Measurements from ENCODE around the gene DEFB114. TPM values are rescaled to one million over a fixed set of nuclear protein-coding genes. Genes with fewer than 3 reads are reported as not detected.

DEFB114 gene
- total RNA-seq, 1 donor from 2014 or later: not detected

DNA sequence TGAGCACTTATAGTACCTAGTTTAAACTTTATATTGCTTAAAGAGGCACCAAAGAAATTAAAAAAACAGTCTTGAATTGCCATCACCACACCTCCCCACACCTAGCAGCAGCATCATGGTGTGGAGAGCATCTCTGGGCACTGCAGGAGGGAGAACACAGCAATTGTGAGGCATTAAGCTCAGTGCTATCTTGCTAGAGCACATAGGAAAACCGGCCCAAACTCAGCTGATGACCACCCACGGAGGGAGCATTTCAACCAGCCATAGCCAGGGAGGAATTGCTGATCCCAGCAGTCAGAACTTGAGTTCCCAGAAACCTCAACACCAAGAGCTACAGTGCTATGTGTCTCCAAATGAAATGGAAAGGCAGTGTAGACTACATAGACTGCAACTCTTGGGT is 24.9 kb upstream of the DEFB114 start:
- no peaks in the 10 kb centered on the region for H3K27me3 Mint-ChIP-seq (ENCODE audit: insufficient read depth, low read depth)
- no peak overlapping the region for H3K9ac ChIP-seq
- H3F3A ChIP-seq (ENCODE audit: low read depth): no peaks in the 10 kb centered on the region
- no peaks in the 10 kb centered on the region for H3K9me3 Mint-ChIP-seq
- no peak overlapping the region for H3K27ac Mint-ChIP-seq
- H3K4me3 Mint-ChIP-seq: no peak overlapping the region
- no peaks in the 10 kb centered on the region for H3K36me3 ChIP-seq
- H3K9me3 ChIP-seq (ENCODE audit: low read depth): no peaks in the 10 kb centered on the region
- no peak for TF ChIP-seq EZH2 (IDR thresholded peaks at IDR 0.05)
- TF ChIP-seq EZH2phosphoT487 (IDR thresholded peaks at IDR 0.05): no peak
- no peak for TF ChIP-seq CTCF (IDR thresholded peaks at IDR 0.05)
- H3K4me3 ChIP-seq: no peak overlapping the region
- no peaks in the 10 kb centered on the region for H3K79me2 ChIP-seq (ENCODE audit: low read depth)
- no peaks in the 10 kb centered on the region for H4K20me1 ChIP-seq (ENCODE audit: low read depth)
- no peaks in the 10 kb centered on the region for H3K4me1 Mint-ChIP-seq
- no peaks in the 10 kb centered on the region for H3K4me1 ChIP-seq
- no peaks in the 10 kb centered on the region for H3K27me3 ChIP-seq
- H2AFZ ChIP-seq (replicated peaks): no peak overlapping the region
- no peak overlapping the region for H3K27ac ChIP-seq
- no peak for DNase-seq (ENCODE audit: low spot score)
- no peak overlapping the region for H3K4me2 ChIP-seq
- H3K36me3 Mint-ChIP-seq: no peaks in the 10 kb centered on the region

DNA sequence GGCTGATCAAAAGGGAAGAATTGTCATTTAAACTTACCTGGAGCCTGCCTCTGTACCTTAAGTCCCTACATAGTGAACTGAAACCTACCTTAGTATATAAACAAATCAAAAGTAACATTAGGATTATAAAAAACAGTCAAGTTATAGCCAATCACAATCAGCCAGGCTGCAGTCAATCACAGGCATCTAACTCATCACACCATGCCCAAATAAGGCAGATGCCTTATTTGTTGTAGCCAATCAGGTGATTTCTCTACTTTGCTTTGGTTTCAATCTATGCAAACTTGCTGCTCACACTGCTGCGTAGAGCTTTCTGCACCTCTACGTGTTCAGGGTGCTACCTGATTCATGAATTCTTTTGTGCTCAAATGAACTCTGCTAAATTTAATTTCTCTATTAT is 23.8 kb upstream of the DEFB114 start:
- Histone ChIP-seq H3F3A (ENCODE audit: low read depth) (no peaks in the 10 kb centered on the region), H3K9ac (no peak overlapping the region), H3K27me3 (no peaks in the 10 kb centered on the region), H3K79me2 (ENCODE audit: low read depth) (no peaks in the 10 kb centered on the region), H3K4me2 (no peak overlapping the region), H3K36me3 (no peaks in the 10 kb centered on the region), H4K20me1 (ENCODE audit: low read depth) (no peaks in the 10 kb centered on the region), H3K4me3 (no peak overlapping the region), H3K9me3 (ENCODE audit: low read depth) (no peaks in the 10 kb centered on the region), H3K27ac (no peak overlapping the region), H2AFZ (replicated peaks) (no peak overlapping the region), H3K4me1 (no peaks in the 10 kb centered on the region)
- TF ChIP-seq EZH2phosphoT487 (IDR thresholded peaks at IDR 0.05): no peak
- no peak for TF ChIP-seq EZH2 (IDR thresholded peaks at IDR 0.05)
- TF ChIP-seq CTCF (IDR thresholded peaks at IDR 0.05): no peak
- Mint-ChIP-seq H3K36me3 (no peaks in the 10 kb centered on the region), H3K27me3 (ENCODE audit: insufficient read depth, low read depth) (no peaks in the 10 kb centered on the region), H3K9me3 (no peaks in the 10 kb centered on the region), H3K27ac (no peak overlapping the region), H3K4me1 (no peaks in the 10 kb centered on the region), H3K4me3 (no peak overlapping the region)
- DNase-seq (ENCODE audit: low spot score): no peak

DNA sequence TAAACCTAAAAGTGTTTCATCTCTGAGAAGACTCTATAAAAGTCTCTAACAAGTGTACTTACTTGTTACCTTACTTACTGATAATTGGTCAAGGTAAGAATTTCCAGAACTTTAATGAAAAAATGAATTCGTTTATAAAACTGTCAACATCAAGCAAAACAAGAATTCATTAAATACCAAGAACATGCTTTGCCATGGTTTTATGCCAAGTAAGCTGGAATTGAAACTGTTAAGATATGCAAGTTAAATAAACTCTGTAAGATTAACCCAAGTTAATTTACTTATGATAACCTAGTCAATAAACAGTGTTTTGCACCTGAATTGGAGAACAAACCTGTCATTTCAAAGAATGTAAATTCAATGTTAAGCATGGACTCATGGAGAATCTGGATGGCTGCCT is 22.6 kb upstream of the DEFB114 start:
- no peak for DNase-seq (ENCODE audit: low spot score)
- H3K4me3 Mint-ChIP-seq: no peak overlapping the region
- no peak overlapping the region for H3K27ac Mint-ChIP-seq
- H3K36me3 Mint-ChIP-seq: no peaks in the 10 kb centered on the region
- no peaks in the 10 kb centered on the region for H3F3A ChIP-seq (ENCODE audit: low read depth)
- no peaks in the 10 kb centered on the region for H3K79me2 ChIP-seq (ENCODE audit: low read depth)
- H3K4me1 ChIP-seq: no peaks in the 10 kb centered on the region
- H2AFZ ChIP-seq (replicated peaks): no peak overlapping the region
- no peak overlapping the region for H3K4me3 ChIP-seq
- no peaks in the 10 kb centered on the region for H3K9me3 ChIP-seq (ENCODE audit: low read depth)
- no peak for TF ChIP-seq EZH2 (IDR thresholded peaks at IDR 0.05)
- H3K36me3 ChIP-seq: no peaks in the 10 kb centered on the region
- H3K27me3 Mint-ChIP-seq (ENCODE audit: insufficient read depth, low read depth): no peaks in the 10 kb centered on the region
- H3K9ac ChIP-seq: no peak overlapping the region
- H3K27ac ChIP-seq: no peak overlapping the region
- no peaks in the 10 kb centered on the region for H4K20me1 ChIP-seq (ENCODE audit: low read depth)
- H3K4me1 Mint-ChIP-seq: no peaks in the 10 kb centered on the region
- H3K27me3 ChIP-seq: no peaks in the 10 kb centered on the region
- no peak overlapping the region for H3K4me2 ChIP-seq
- no peaks in the 10 kb centered on the region for H3K9me3 Mint-ChIP-seq

DNA sequence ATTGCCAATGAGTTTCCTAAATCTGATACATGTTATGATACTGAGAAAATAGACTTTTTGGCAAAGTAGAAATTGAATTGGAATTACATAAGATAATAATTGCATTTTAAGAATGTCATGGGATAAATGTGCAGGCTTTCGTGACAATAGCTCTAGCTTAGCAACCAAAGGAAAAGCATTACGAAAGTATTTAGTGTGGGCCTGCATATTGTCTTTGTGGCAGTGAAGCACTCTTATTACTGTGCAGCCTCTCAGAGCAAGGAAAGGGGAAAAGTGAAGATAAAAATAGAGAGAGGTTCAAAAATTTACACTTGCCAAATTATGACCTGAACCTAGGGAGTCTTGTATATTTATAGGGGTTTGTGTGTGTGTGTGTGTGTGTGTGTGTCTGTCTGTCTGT is 18.1 kb upstream of the DEFB114 start:
- H3K9me3 Mint-ChIP-seq: no peaks in the 10 kb centered on the region
- TF ChIP-seq EZH2 (IDR thresholded peaks at IDR 0.05) (no peak), CTCF (IDR thresholded peaks at IDR 0.05) (no peak), EZH2phosphoT487 (IDR thresholded peaks at IDR 0.05) (no peak)
- DNase-seq (ENCODE audit: low spot score): no peak
- H3K9ac ChIP-seq: no peak overlapping the region
- H3K27ac ChIP-seq: no peak overlapping the region
- no peaks in the 10 kb centered on the region for H4K20me1 ChIP-seq (ENCODE audit: low read depth)
- H3K27ac Mint-ChIP-seq: no peak overlapping the region
- no peak overlapping the region for H3K4me2 ChIP-seq
- no peak overlapping the region for H3K4me3 ChIP-seq
- no peaks in the 10 kb centered on the region for H3K9me3 ChIP-seq (ENCODE audit: low read depth)
- no peaks in the 10 kb centered on the region for H3K36me3 Mint-ChIP-seq
- no peaks in the 10 kb centered on the region for H3K27me3 Mint-ChIP-seq (ENCODE audit: insufficient read depth, low read depth)
- no peaks in the 10 kb centered on the region for H3K36me3 ChIP-seq
- no peaks in the 10 kb centered on the region for H3K27me3 ChIP-seq
- no peaks in the 10 kb centered on the region for H3K4me1 Mint-ChIP-seq
- H3F3A ChIP-seq (ENCODE audit: low read depth): no peaks in the 10 kb centered on the region
- no peaks in the 10 kb centered on the region for H3K79me2 ChIP-seq (ENCODE audit: low read depth)
- H3K4me1 ChIP-seq: no peaks in the 10 kb centered on the region
- H2AFZ ChIP-seq (replicated peaks): no peak overlapping the region
- H3K4me3 Mint-ChIP-seq: no peak overlapping the region

All from neural progenitor cell (in vitro differentiated cells).